B cell (primary cell): ENCODE measurements around the gene KSR1. TPM values are rescaled to one million over a fixed set of nuclear protein-coding genes. Genes with fewer than 3 reads are reported as not detected.

ENCODE experiments used
- ATAC-seq: fragments of 200-7000 bp; cut with Tn5 transposase; one replicate; pipeline ENCODE4 v1.10.0; 2021; ENCODE audit warnings: low read depth, mild to moderate bottlenecking, moderate number of reproducible peaks, moderate library complexity
- CTCF ChIA-PET: fragments of 350-600 bp; sonication (Branson Sonifier 250); formaldehyde crosslinking; loops from one replicate; lab custom pipeline; 2021; ENCODE audit warnings: antibody characterized with exemption, inconsistent platforms; lab: Charles Lee
- POLR2A ChIA-PET: fragments of 350-600 bp; sonication (Branson Sonifier 250); formaldehyde crosslinking; loops from one replicate; lab custom pipeline; 2021; ENCODE audit warnings: antibody characterized with exemption; lab: Charles Lee
- DNase-seq: peaks from one replicate; pipeline ENCODE4 v3.0.0; 2013
- H2AFZ ChIP-seq: 2 replicates; pipeline ENCODE4 v1.6.1; 2012; ENCODE audit warnings: mild to moderate bottlenecking, low read depth, low read length; ENCODE audit not compliant: insufficient read depth, poor library complexity, severe bottlenecking
- H3K27ac ChIP-seq, 2 donors: 1 replicate in 1 of 2; 2 replicates in 1 of 2; pipeline ENCODE4 v1.5.1; 2012 to 2013; ENCODE audit warnings: low read length in 2 of 2, mild to moderate bottlenecking in 2 of 2, moderate library complexity in 1 of 2
- H3K27me3 ChIP-seq, 4 experiments: fragments of 200-600 bp in 1 of 4; sonication (generic) in 1 of 4; replicated peaks in 1 of 4; 1 replicate in 2 of 4; 2 replicates in 2 of 4; pipeline versions ENCODE4 v1.6.1 to v1.7.0; 2013 to 2016; ENCODE audit warnings: low read length in 3 of 4, mild to moderate bottlenecking in 2 of 4, mixed read lengths in 1 of 4, moderate library complexity in 1 of 4; ENCODE audit not compliant: insufficient read depth in 4 of 4, control insufficient read depth in 3 of 4; ENCODE audit errors: control extremely low read depth in 1 of 4
- H3K36me3 ChIP-seq, 2 experiments: replicated peaks in 1 of 2; 1 replicate in 1 of 2; 2 replicates in 1 of 2; pipeline versions ENCODE4 v1.6.1 to v1.7.1; 2013; ENCODE audit warnings: low read length in 1 of 2; ENCODE audit not compliant: insufficient read depth in 2 of 2, control insufficient read depth in 1 of 2; ENCODE audit errors: control extremely low read depth in 1 of 2, extremely low read depth in 1 of 2
- H3K4me1 ChIP-seq, 2 donors: fragments of 200-600 bp in 1 of 2; sonication (generic) in 1 of 2; 1 replicate in 1 of 2; 2 replicates in 1 of 2; pipeline versions ENCODE4 v1.5.1 to v1.6.1; 2013 to 2017; ENCODE audit warnings: low read length in 2 of 2; ENCODE audit not compliant: control insufficient read depth in 2 of 2, insufficient read depth in 2 of 2
- H3K4me2 ChIP-seq: replicated peaks from 2 replicates; pipeline ENCODE3; 2012; ENCODE audit warnings: mild to moderate bottlenecking, low read depth, low read length; ENCODE audit not compliant: poor library complexity, severe bottlenecking
- H3K4me3 ChIP-seq, 5 experiments: fragments of 200-600 bp in 1 of 5; sonication (generic) in 1 of 5; 1 replicate in 3 of 5; 2 replicates in 2 of 5; pipeline versions ENCODE4 v1.5.1 to v1.7.0; 2011 to 2016; ENCODE audit warnings: low read length in 4 of 5, mild to moderate bottlenecking in 4 of 5, low read depth in 2 of 5, control low read depth in 1 of 5, moderate library complexity in 1 of 5; ENCODE audit not compliant: insufficient read depth in 1 of 5; ENCODE audit errors: control extremely low read depth in 1 of 5, extremely low read depth in 1 of 5
- H3K79me2 ChIP-seq: fragments of 200-600 bp; sonication (generic); one replicate; pipeline ENCODE4 v1.6.0; 2016; ENCODE audit warnings: low read length; ENCODE audit not compliant: control insufficient read depth, insufficient read depth
- H3K9ac ChIP-seq: fragments of 200-600 bp; sonication (generic); 2 replicates; pipeline ENCODE4 v1.6.1; 2017; ENCODE audit warnings: mild to moderate bottlenecking, low read length, moderate library complexity
- H3K9me3 ChIP-seq, 3 donors: one replicate each; pipeline versions ENCODE4 v1.6.1 to v1.7.1; 2013; ENCODE audit warnings: low read length in 2 of 3; ENCODE audit not compliant: control insufficient read depth in 2 of 3, insufficient read depth in 1 of 3; ENCODE audit errors: control extremely low read depth in 1 of 3
- H4K20me1 ChIP-seq: 2 replicates; pipeline ENCODE4 v1.6.0; 2012; ENCODE audit warnings: mild to moderate bottlenecking, low read length; ENCODE audit not compliant: insufficient read depth, control insufficient read depth, poor library complexity, severe bottlenecking
- H3K27ac Mint-ChIP-seq: one replicate; pipeline ENCODE4 v1.8.0; 2021; ENCODE audit warnings: mixed read lengths
- H3K27me3 Mint-ChIP-seq: one replicate; pipeline ENCODE4 v1.8.0; 2021; ENCODE audit warnings: mixed read lengths
- H3K4me1 Mint-ChIP-seq: one replicate; pipeline ENCODE4 v1.8.0; 2021; ENCODE audit warnings: mixed read lengths
- H3K4me3 Mint-ChIP-seq: one replicate; pipeline ENCODE4 v1.8.0; 2021; ENCODE audit warnings: mixed read lengths
- H3K9me3 Mint-ChIP-seq: one replicate; pipeline ENCODE4 v1.8.0; 2022; ENCODE audit warnings: mixed read lengths; ENCODE audit not compliant: insufficient read depth
- CTCF ChIP-seq: fragments of 200-600 bp; IDR thresholded peaks from one replicate; pipeline ENCODE4 v1.8.0; 2022; ENCODE audit warnings: antibody characterized with exemption, mild to moderate bottlenecking
- EZH2 ChIP-seq: IDR thresholded peaks from 2 replicates; pipeline ENCODE4 v1.6.1; 2012; ENCODE audit warnings: borderline replicate concordance, low read depth, mild to moderate bottlenecking, moderate library complexity, low read length; ENCODE audit not compliant: insufficient read depth, poor library complexity, severe bottlenecking
- WGBS: methylation state at CpG from one replicate; pipeline ENCODE4 v1.1.5; 2013; ENCODE audit warnings: missing lambda C conversion rate; ENCODE audit not compliant: insufficient coverage; 5-methylcytosine and 5-hydroxymethylcytosine counted together
- intact Hi-C: fragments of 100-400 bp; cut with micrococcal nuclease; formaldehyde crosslinking; loops from one replicate; pipeline ENCODE4 v1.10.0; 2022
- polyA plus RNA-seq: library from polyadenylated mRNA; depleted of rRNA; stranded (reverse); fragments of >200 nt; gene quantifications from 2 replicates; pipeline ENCODE4 v1.2.3, GENCODE V29; 2012
- total RNA-seq, 2 donors: library from RNA; stranded (reverse); fragments of 120-200 nt in 1 of 2; gene quantifications; 1 replicate in 1 of 2; 2 replicates in 1 of 2; pipeline versions ENCODE4 v1.2.3 to v1.2.4, GENCODE V29; 2013 to 2022

The KSR1 gene
- total and polyA plus RNA-seq, 2 donors (not counting 1 experiment from before 2014, with no cell fraction given) = 27.5 to 85.6 TPM

- Histone ChIP-seq H4K20me1 (no peaks in the 10 kb centered on the region), H3K27me3 (no peaks in the 10 kb centered on the region), H2AFZ (no peak overlapping the region), H3K27ac (no peak overlapping the region), H3K79me2 (no peaks in the 10 kb centered on the region), H3K9me3 (no peaks in the 10 kb centered on the region), H3K4me3 (no peak overlapping the region), H3K36me3 (no peaks in the 10 kb centered on the region), H3K9ac (no peak overlapping the region), H3K4me2 (no peak overlapping the region), H3K4me1 (no peaks in the 10 kb centered on the region)
- WGBS = 93% methylated on average over 5 of the region's 5 CpGs
- H3K4me1 Mint-ChIP-seq = no peaks in the 10 kb centered on the region
- TF ChIP-seq EZH2 = no peak
- TF ChIP-seq CTCF = no peak
- intact Hi-C loops = no loop called here
- ChIA-PET CTCF (no interaction called here), POLR2A (no interaction called here)
- no peak overlapping the region for H3K27ac Mint-ChIP-seq
- ATAC-seq (no peak), DNase-seq (no peak)
- peaks cover 6% of the 10 kb centered on the region for H3K27me3 Mint-ChIP-seq
- no peaks in the 10 kb centered on the region for H3K9me3 Mint-ChIP-seq
- H3K4me3 Mint-ChIP-seq = no peak overlapping the region
Observed at GRCh38 chr17:27669850-27670249, 213.6 kb downstream of the KSR1 start.

GRCh38 chr17:27670791-27671590 is 214.7 kb downstream of the KSR1 start:
- Mint-ChIP-seq H3K9me3 (no peaks in the 10 kb centered on the region), H3K27me3 (peaks cover 6% of the 10 kb centered on the region), H3K4me3 (no peak overlapping the region), H3K27ac (no peak overlapping the region), H3K4me1 (no peaks in the 10 kb centered on the region)
- Histone ChIP-seq H3K79me2 (no peaks in the 10 kb centered on the region), H2AFZ (no peak overlapping the region), H3K36me3 (no peaks in the 10 kb centered on the region), H3K9ac (no peak overlapping the region), H3K9me3 (no peaks in the 10 kb centered on the region), H4K20me1 (no peaks in the 10 kb centered on the region), H3K4me3 (no peak overlapping the region), H3K27ac (no peak overlapping the region), H3K4me2 (no peak overlapping the region), H3K4me1 (no peaks in the 10 kb centered on the region), H3K27me3 (no peaks in the 10 kb centered on the region)
- DNase-seq (no peak), ATAC-seq (no peak)
- 90% methylated on average over 12 of the region's 12 CpGs for WGBS
- POLR2A ChIA-PET = no interaction called here
- CTCF ChIA-PET = no interaction called here
- intact Hi-C loops = no loop called here
- no peak for TF ChIP-seq CTCF
- no peak for TF ChIP-seq EZH2
